ENCODE results near the gene GIPR. TPM values are rescaled to one million over a fixed set of nuclear protein-coding genes. Genes with fewer than 3 reads are reported as not detected.
"Not testable (repeated sequence)": the region's sequence is repeated elsewhere in the genome, so short reads cannot be mapped to it uniquely, and the experiment has no call there.

Gene GIPR
- total RNA-seq, 1 donor from 2014 or later = under 0.01 TPM

- peak; percentile 97 for DNase-seq (ENCODE audit: low read depth in 2 of 2)
These were observed 23.6 kb downstream of the GIPR start, which contains the start of gene SNRPD2 for GRCh38 chr19:45691516-45692186. SNRPD2 (minus strand) TSS chr19:45691953; CDS start chr19:45691888, 65 bp downstream.

GRCh38 chr19:45692187-45693105, 24.4 kb downstream of the GIPR start, which contains the start of gene QPCTL:
QPCTL (plus strand) TSS chr19:45692666; CDS start chr19:45692704, 38 bp downstream.
- peak; percentile 100 for DNase-seq (ENCODE audit: low read depth in 2 of 2)

GRCh38 chr19:45693106-45693788, 25.2 kb downstream of the GIPR start:
- DNase-seq (ENCODE audit: low read depth in 2 of 2) = peak; percentile 74 to 85

- no peak for DNase-seq (ENCODE audit: low read depth in 2 of 2)
These were observed 33.7 kb downstream of the GIPR start for GRCh38 chr19:45701676-45702075.

GRCh38 chr19:45705115-45705514, 37.1 kb downstream of the GIPR start:
- no peak for DNase-seq (ENCODE audit: low read depth in 2 of 2)

GRCh38 chr19:45705710-45706415, 37.8 kb downstream of the GIPR start:
- DNase-seq (ENCODE audit: low read depth in 2 of 2) = no peak

- DNase-seq (ENCODE audit: low read depth in 2 of 2) = no peak
These were observed 42.5 kb downstream of the GIPR start for GRCh38 chr19:45710356-45711130.

GRCh38 chr19:45711851-45712698, 44.1 kb downstream of the GIPR start:
- DNase-seq (ENCODE audit: low read depth in 2 of 2) = no peak

GRCh38 chr19:45712699-45713067, 44.7 kb downstream of the GIPR start:
- no peak for DNase-seq (ENCODE audit: low read depth in 2 of 2)

- no peak for DNase-seq (ENCODE audit: low read depth in 2 of 2)
These were observed 45.1 kb downstream of the GIPR start for GRCh38 chr19:45713141-45713540.

- DNase-seq (ENCODE audit: low read depth in 2 of 2) = no peak
These were observed 47.1 kb downstream of the GIPR start for GRCh38 chr19:45715139-45715538.

GRCh38 chr19:45716359-45717130, 48.5 kb downstream of the GIPR start:
- peak; percentile 27 to 54 for DNase-seq (ENCODE audit: low read depth in 2 of 2)

GRCh38 chr19:45717131-45717982, 49.3 kb downstream of the GIPR start:
- peak; percentile 99 to 100 for DNase-seq (ENCODE audit: low read depth in 2 of 2)

- DNase-seq (ENCODE audit: low read depth in 2 of 2) = peak; percentile 11 to 18
These were observed 50.1 kb downstream of the GIPR start for GRCh38 chr19:45717983-45718650.

- DNase-seq (ENCODE audit: low read depth in 2 of 2) = not testable (repeated sequence)
These were observed 52.0 kb downstream of the GIPR start for GRCh38 chr19:45720065-45720464.

- DNase-seq (ENCODE audit: low read depth in 2 of 2) = not testable (repeated sequence)
These were observed 60.7 kb downstream of the GIPR start for GRCh38 chr19:45728683-45729082.

- peak; percentile 28 to 52 for DNase-seq (ENCODE audit: low read depth in 2 of 2)
These were observed 61.8 kb downstream of the GIPR start for GRCh38 chr19:45729800-45730290.
